ENCODE measurements around the gene ESYT3. TPM values are rescaled to one million over a fixed set of nuclear protein-coding genes. Genes with fewer than 3 reads are reported as not detected.
"Not testable (repeated sequence)": the region's sequence is repeated elsewhere in the genome, so short reads cannot be mapped to it uniquely, and the experiment has no call there.

The ESYT3 gene
- total and polyA plus RNA-seq, 5 donors, result 0.66 to 2.4 (median 1.3) TPM

- Histone ChIP-seq H3K4me1 (ENCODE audit: control insufficient read depth, insufficient read depth, low read length) (no peaks in the 10 kb centered on the region), H3K4me3 (ENCODE audit: low read length) (no peak overlapping the region), H3K27ac (ENCODE audit: low read length) (no peak overlapping the region), H3K9me3 (ENCODE audit: control insufficient read depth, low read length) (no peaks in the 10 kb centered on the region), H3K27me3 (ENCODE audit: control insufficient read depth, insufficient read depth) (no peaks in the 10 kb centered on the region)
- intact Hi-C loops (cut with DNase I), result no loop called here
- DNase-seq (no peak), ATAC-seq (no peak)
- 90% methylated on average over 14 of the region's 14 CpGs for WGBS
Measured at GRCh38 chr3:138443521-138444503, 9.4 kb downstream of the ESYT3 start.

GRCh38 chr3:138445236-138445635 lies 10.8 kb downstream of the ESYT3 start:
- no peak overlapping the region for H3K27ac ChIP-seq (ENCODE audit: low read length)
- ATAC-seq (no peak), DNase-seq (no peak)
- no peaks in the 10 kb centered on the region for H3K9me3 ChIP-seq (ENCODE audit: control insufficient read depth, low read length)
- WGBS, result 90% methylated on average over 7 of the region's 7 CpGs
- H3K4me3 ChIP-seq (ENCODE audit: low read length), result no peak overlapping the region
- intact Hi-C loops (cut with DNase I), result no loop called here
- H3K27me3 ChIP-seq (ENCODE audit: control insufficient read depth, insufficient read depth), result no peaks in the 10 kb centered on the region
- H3K4me1 ChIP-seq (ENCODE audit: control insufficient read depth, insufficient read depth, low read length), result no peaks in the 10 kb centered on the region

GRCh38 chr3:138445654-138446053 lies 11.2 kb downstream of the ESYT3 start:
- no peaks in the 10 kb centered on the region for H3K4me1 ChIP-seq (ENCODE audit: control insufficient read depth, insufficient read depth, low read length)
- 88% methylated on average over 4 of the region's 4 CpGs for WGBS
- H3K27me3 ChIP-seq (ENCODE audit: control insufficient read depth, insufficient read depth), result no peaks in the 10 kb centered on the region
- no peak for ATAC-seq
- H3K9me3 ChIP-seq (ENCODE audit: control insufficient read depth, low read length), result no peaks in the 10 kb centered on the region
- H3K27ac ChIP-seq (ENCODE audit: low read length), result no peak overlapping the region
- intact Hi-C loops (cut with DNase I), result no loop called here
- no peak overlapping the region for H3K4me3 ChIP-seq (ENCODE audit: low read length)
- DNase-seq, result no peak

GRCh38 chr3:138448631-138449030 lies 14.2 kb downstream of the ESYT3 start:
- Histone ChIP-seq H3K27ac (ENCODE audit: low read length) (no peak overlapping the region), H3K9me3 (ENCODE audit: control insufficient read depth, low read length) (no peaks in the 10 kb centered on the region), H3K4me3 (ENCODE audit: low read length) (no peak overlapping the region), H3K27me3 (ENCODE audit: control insufficient read depth, insufficient read depth) (no peaks in the 10 kb centered on the region), H3K4me1 (ENCODE audit: control insufficient read depth, insufficient read depth, low read length) (no peaks in the 10 kb centered on the region)
- 86% methylated on average over 3 of the region's 3 CpGs for WGBS
- DNase-seq (no peak), ATAC-seq (no peak)
- intact Hi-C loops (cut with DNase I), result no loop called here

- intact Hi-C loops (cut with DNase I), result no loop called here
- ATAC-seq, result no peak
- Histone ChIP-seq H3K4me1 (ENCODE audit: control insufficient read depth, insufficient read depth, low read length) (no peaks in the 10 kb centered on the region), H3K27me3 (ENCODE audit: control insufficient read depth, insufficient read depth) (no peaks in the 10 kb centered on the region), H3K4me3 (ENCODE audit: low read length) (no peak overlapping the region), H3K9me3 (ENCODE audit: control insufficient read depth, low read length) (no peaks in the 10 kb centered on the region), H3K27ac (ENCODE audit: low read length) (no peak overlapping the region)
- DNase-seq, result no peak
- WGBS, result 85% methylated on average over 3 of the region's 3 CpGs
Measured at GRCh38 chr3:138449490-138449889, 15.1 kb downstream of the ESYT3 start.

GRCh38 chr3:138450181-138450580 lies 15.8 kb downstream of the ESYT3 start:
- no peaks in the 10 kb centered on the region for H3K27me3 ChIP-seq (ENCODE audit: control insufficient read depth, insufficient read depth)
- no peak overlapping the region for H3K4me3 ChIP-seq (ENCODE audit: low read length)
- H3K9me3 ChIP-seq (ENCODE audit: control insufficient read depth, low read length), result no peaks in the 10 kb centered on the region
- DNase-seq (no peak), ATAC-seq (no peak)
- no peaks in the 10 kb centered on the region for H3K4me1 ChIP-seq (ENCODE audit: control insufficient read depth, insufficient read depth, low read length)
- WGBS, result 91% methylated on average over 7 of the region's 7 CpGs
- intact Hi-C loops (cut with DNase I), result no loop called here
- H3K27ac ChIP-seq (ENCODE audit: low read length), result no peak overlapping the region

- intact Hi-C loops (cut with DNase I), result no loop called here
- DNase-seq, result no peak
- no peaks in the 10 kb centered on the region for H3K27me3 ChIP-seq (ENCODE audit: control insufficient read depth, insufficient read depth)
- no peak for ATAC-seq
- no peaks in the 10 kb centered on the region for H3K4me1 ChIP-seq (ENCODE audit: control insufficient read depth, insufficient read depth, low read length)
- no peaks in the 10 kb centered on the region for H3K9me3 ChIP-seq (ENCODE audit: control insufficient read depth, low read length)
- H3K4me3 ChIP-seq (ENCODE audit: low read length), result no peak overlapping the region
- H3K27ac ChIP-seq (ENCODE audit: low read length), result no peak overlapping the region
- WGBS, result 81% methylated on average over 6 of the region's 6 CpGs
Measured at GRCh38 chr3:138450704-138451424, 16.4 kb downstream of the ESYT3 start.

GRCh38 chr3:138451595-138452162 lies 17.3 kb downstream of the ESYT3 start:
- DNase-seq, result no peak
- ATAC-seq, result no peak
- no peaks in the 10 kb centered on the region for H3K27me3 ChIP-seq (ENCODE audit: control insufficient read depth, insufficient read depth)
- intact Hi-C loops (cut with DNase I), result no loop called here
- WGBS, result 84% methylated on average over 43 of the region's 43 CpGs
- no peaks in the 10 kb centered on the region for H3K9me3 ChIP-seq (ENCODE audit: control insufficient read depth, low read length)
- no peaks in the 10 kb centered on the region for H3K4me1 ChIP-seq (ENCODE audit: control insufficient read depth, insufficient read depth, low read length)
- H3K4me3 ChIP-seq (ENCODE audit: low read length), result no peak overlapping the region
- H3K27ac ChIP-seq (ENCODE audit: low read length), result no peak overlapping the region

GRCh38 chr3:138452436-138452835 lies 18.0 kb downstream of the ESYT3 start:
- H3K4me1 ChIP-seq (ENCODE audit: control insufficient read depth, insufficient read depth, low read length), result no peaks in the 10 kb centered on the region
- DNase-seq (no peak), ATAC-seq (no peak)
- no peak overlapping the region for H3K4me3 ChIP-seq (ENCODE audit: low read length)
- 58% methylated on average over 6 of the region's 6 CpGs for WGBS
- no peak overlapping the region for H3K27ac ChIP-seq (ENCODE audit: low read length)
- no peaks in the 10 kb centered on the region for H3K9me3 ChIP-seq (ENCODE audit: control insufficient read depth, low read length)
- no peaks in the 10 kb centered on the region for H3K27me3 ChIP-seq (ENCODE audit: control insufficient read depth, insufficient read depth)
- intact Hi-C loops (cut with DNase I), result no loop called here

- H3K9me3 ChIP-seq (ENCODE audit: control insufficient read depth, low read length); H3K27ac ChIP-seq (ENCODE audit: low read length); H3K4me3 ChIP-seq (ENCODE audit: low read length); ATAC-seq; DNase-seq; H3K4me1 ChIP-seq (ENCODE audit: control insufficient read depth, insufficient read depth, low read length); intact Hi-C loops (cut with DNase I); H3K27me3 ChIP-seq (ENCODE audit: control insufficient read depth, insufficient read depth): not testable (repeated sequence)
- WGBS, result 85% methylated on average over 8 of the region's 8 CpGs
Measured at GRCh38 chr3:138453940-138454339, 19.5 kb downstream of the ESYT3 start.
